GM12874 (cell line): ENCODE measurements around the gene UBAP2L.

Experiments used
- TF ChIP-seq, protein P1 (sequence below): IDR thresholded peaks from 2 replicates; pipeline ENCODE4 v1.5.1; 2011; ENCODE audit warnings: low read depth, mild to moderate bottlenecking, control low read depth, low read length, moderate library complexity; ENCODE audit not compliant: insufficient read depth

Gene UBAP2L

GRCh38 chr1:154239491-154239890 lies 18.7 kb downstream of the UBAP2L start:
- TF ChIP-seq, protein P1, sequence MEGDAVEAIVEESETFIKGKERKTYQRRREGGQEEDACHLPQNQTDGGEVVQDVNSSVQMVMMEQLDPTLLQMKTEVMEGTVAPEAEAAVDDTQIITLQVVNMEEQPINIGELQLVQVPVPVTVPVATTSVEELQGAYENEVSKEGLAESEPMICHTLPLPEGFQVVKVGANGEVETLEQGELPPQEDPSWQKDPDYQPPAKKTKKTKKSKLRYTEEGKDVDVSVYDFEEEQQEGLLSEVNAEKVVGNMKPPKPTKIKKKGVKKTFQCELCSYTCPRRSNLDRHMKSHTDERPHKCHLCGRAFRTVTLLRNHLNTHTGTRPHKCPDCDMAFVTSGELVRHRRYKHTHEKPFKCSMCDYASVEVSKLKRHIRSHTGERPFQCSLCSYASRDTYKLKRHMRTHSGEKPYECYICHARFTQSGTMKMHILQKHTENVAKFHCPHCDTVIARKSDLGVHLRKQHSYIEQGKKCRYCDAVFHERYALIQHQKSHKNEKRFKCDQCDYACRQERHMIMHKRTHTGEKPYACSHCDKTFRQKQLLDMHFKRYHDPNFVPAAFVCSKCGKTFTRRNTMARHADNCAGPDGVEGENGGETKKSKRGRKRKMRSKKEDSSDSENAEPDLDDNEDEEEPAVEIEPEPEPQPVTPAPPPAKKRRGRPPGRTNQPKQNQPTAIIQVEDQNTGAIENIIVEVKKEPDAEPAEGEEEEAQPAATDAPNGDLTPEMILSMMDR = no peak

- TF ChIP-seq, protein P1 = no peak
Measured at GRCh38 chr1:154240294-154240833, 19.6 kb downstream of the UBAP2L start.

- TF ChIP-seq, protein P1 = no peak
Measured at GRCh38 chr1:154241703-154242351, 21.1 kb downstream of the UBAP2L start.

DNA sequence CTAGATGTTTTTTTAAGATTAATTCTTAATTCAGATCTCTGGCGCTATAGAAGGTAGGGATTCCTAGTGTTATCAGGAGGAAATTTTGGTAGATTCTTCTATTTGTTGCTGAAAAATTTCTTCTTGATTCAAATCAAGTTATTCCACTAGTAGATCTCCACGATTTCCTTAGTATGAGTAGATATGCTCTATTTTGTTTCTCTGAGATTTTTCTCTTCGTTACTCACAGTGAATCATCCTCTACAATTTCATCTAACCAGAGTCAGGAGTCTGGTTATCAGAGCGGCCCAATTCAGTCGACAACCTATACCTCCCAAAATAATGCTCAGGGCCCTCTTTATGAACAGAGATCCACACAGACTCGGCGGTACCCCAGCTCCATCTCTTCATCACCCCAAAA lies 32.9 kb downstream of the UBAP2L start:
- TF ChIP-seq, protein P1 = no peak

DNA sequence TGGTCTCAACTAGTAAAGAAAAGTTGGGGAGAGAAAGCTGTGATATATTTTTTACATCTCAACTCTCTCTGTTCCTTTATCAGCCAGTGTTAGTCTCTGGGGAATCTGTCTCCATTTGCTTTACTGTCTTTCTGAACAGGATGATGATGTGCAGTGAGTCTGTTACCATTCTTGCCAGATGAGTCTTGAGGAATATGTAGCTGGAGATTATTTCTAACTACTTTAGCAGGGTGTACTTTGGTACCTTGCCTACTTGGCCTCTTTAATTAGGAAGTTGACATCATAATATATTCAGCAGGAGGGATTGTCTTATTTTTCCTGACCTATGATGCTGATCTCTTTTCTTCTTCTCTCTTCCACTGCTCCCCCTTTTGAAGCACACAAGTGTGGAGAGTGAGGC lies 35.9 kb downstream of the UBAP2L start:
- TF ChIP-seq, protein P1 = no peak

GRCh38 chr1:154258784-154259183 lies 38.0 kb downstream of the UBAP2L start:
- TF ChIP-seq, protein P1 = no peak

DNA sequence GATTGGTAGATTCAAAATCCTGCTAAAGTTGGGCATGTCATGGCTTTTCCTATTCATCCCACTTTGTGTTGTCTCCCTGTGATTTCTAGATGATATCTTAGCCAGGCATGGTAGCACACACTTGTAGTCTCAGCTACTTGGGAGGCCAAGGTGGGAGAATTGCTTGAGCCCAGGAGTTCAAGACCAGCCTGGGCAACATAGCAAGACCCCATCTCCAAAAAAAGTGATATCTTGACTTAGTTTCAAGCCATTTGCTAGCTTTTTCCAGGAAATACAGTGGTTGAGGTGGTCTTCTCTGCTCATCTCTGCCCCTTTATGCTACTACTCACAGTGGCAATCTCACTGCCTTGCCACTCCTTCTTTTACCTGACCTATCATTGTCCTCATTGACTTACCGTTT lies 39.4 kb downstream of the UBAP2L start:
- TF ChIP-seq, protein P1 = no peak
